Measurements from ENCODE around the gene IFT122. TPM values are rescaled to one million over a fixed set of nuclear protein-coding genes. Genes with fewer than 3 reads are reported as not detected.
A peak's percentile ranks its signal among the peaks of the same experiment; 100 is the strongest.

The IFT122 gene
- total RNA-seq, 1 donor from 2014 or later: 17.7 TPM

GRCh38 chr3:129424185-129424841, 15.7 kb upstream of the IFT122 start:
- H4K20me1 ChIP-seq (ENCODE audit: insufficient read depth, low read length): no peaks in the 10 kb centered on the region
- H3K4me1 ChIP-seq (ENCODE audit: insufficient read depth, low read length): peaks cover 10% of the 10 kb centered on the region
- no peaks in the 10 kb centered on the region for H3K9me3 Mint-ChIP-seq (ENCODE audit: unreplicated experiment)
- H3K27ac ChIP-seq (ENCODE audit: low read depth, low read length): no peak overlapping the region
- peaks cover 5% of the 10 kb centered on the region for H3K27me3 Mint-ChIP-seq (ENCODE audit: low read depth, unreplicated experiment)
- no peak overlapping the region for H3K4me3 Mint-ChIP-seq (ENCODE audit: unreplicated experiment)
- H2AFZ ChIP-seq (ENCODE audit: low read depth, low read length): no peak overlapping the region
- DNase-seq (ENCODE audit: low read depth) (no peak), FAIRE-seq (no peak)
- H3K9me3 ChIP-seq (ENCODE audit: insufficient read depth, low read depth, low read length): no peaks in the 10 kb centered on the region
- no peaks in the 10 kb centered on the region for H3K36me3 ChIP-seq (ENCODE audit: insufficient read depth, low read length)
- no peak overlapping the region for H3K9ac ChIP-seq (ENCODE audit: low read length)
- H3K4me1 Mint-ChIP-seq (ENCODE audit: low read depth, unreplicated experiment): peaks cover 15% of the 10 kb centered on the region
- no peak overlapping the region for H3K4me3 ChIP-seq (ENCODE audit: insufficient read depth, low read depth, low read length)
- H3K4me2 ChIP-seq (ENCODE audit: low read length): no peak overlapping the region
- H3K79me2 ChIP-seq (ENCODE audit: insufficient read depth, low read length): no peaks in the 10 kb centered on the region
- peaks cover 6% of the 10 kb centered on the region for H3K27me3 ChIP-seq (ENCODE audit: insufficient read depth, low read length)
- no peak for TF ChIP-seq EZH2 (IDR thresholded peaks at IDR 0.05; ENCODE audit: insufficient read depth, low read length)
- TF ChIP-seq, protein P1, sequence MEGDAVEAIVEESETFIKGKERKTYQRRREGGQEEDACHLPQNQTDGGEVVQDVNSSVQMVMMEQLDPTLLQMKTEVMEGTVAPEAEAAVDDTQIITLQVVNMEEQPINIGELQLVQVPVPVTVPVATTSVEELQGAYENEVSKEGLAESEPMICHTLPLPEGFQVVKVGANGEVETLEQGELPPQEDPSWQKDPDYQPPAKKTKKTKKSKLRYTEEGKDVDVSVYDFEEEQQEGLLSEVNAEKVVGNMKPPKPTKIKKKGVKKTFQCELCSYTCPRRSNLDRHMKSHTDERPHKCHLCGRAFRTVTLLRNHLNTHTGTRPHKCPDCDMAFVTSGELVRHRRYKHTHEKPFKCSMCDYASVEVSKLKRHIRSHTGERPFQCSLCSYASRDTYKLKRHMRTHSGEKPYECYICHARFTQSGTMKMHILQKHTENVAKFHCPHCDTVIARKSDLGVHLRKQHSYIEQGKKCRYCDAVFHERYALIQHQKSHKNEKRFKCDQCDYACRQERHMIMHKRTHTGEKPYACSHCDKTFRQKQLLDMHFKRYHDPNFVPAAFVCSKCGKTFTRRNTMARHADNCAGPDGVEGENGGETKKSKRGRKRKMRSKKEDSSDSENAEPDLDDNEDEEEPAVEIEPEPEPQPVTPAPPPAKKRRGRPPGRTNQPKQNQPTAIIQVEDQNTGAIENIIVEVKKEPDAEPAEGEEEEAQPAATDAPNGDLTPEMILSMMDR (IDR thresholded peaks at IDR 0.05; ENCODE audit: insufficient read depth, low read depth, low read length): no peak
- no peaks in the 10 kb centered on the region for H3K36me3 Mint-ChIP-seq (ENCODE audit: low read depth, unreplicated experiment)
- peak overlapping the region; percentile 10 for H3K27ac Mint-ChIP-seq (ENCODE audit: unreplicated experiment)

GRCh38 chr3:129425213-129425612, 14.8 kb upstream of the IFT122 start:
- no peak overlapping the region for H3K27ac ChIP-seq (ENCODE audit: low read depth, low read length)
- H3K27ac Mint-ChIP-seq (ENCODE audit: unreplicated experiment): no peak overlapping the region
- no peak overlapping the region for H3K9ac ChIP-seq (ENCODE audit: low read length)
- H3K4me3 ChIP-seq (ENCODE audit: insufficient read depth, low read depth, low read length): no peak overlapping the region
- no peak for DNase-seq (ENCODE audit: low read depth)
- H2AFZ ChIP-seq (ENCODE audit: low read depth, low read length): no peak overlapping the region
- FAIRE-seq: no peak
- H3K4me1 Mint-ChIP-seq (ENCODE audit: low read depth, unreplicated experiment): peaks cover 15% of the 10 kb centered on the region
- no peak overlapping the region for H3K4me2 ChIP-seq (ENCODE audit: low read length)
- H4K20me1 ChIP-seq (ENCODE audit: insufficient read depth, low read length): no peaks in the 10 kb centered on the region
- no peaks in the 10 kb centered on the region for H3K9me3 Mint-ChIP-seq (ENCODE audit: unreplicated experiment)
- H3K4me3 Mint-ChIP-seq (ENCODE audit: unreplicated experiment): no peak overlapping the region
- H3K9me3 ChIP-seq (ENCODE audit: insufficient read depth, low read depth, low read length): no peaks in the 10 kb centered on the region
- no peaks in the 10 kb centered on the region for H3K79me2 ChIP-seq (ENCODE audit: insufficient read depth, low read length)
- no peaks in the 10 kb centered on the region for H3K36me3 ChIP-seq (ENCODE audit: insufficient read depth, low read length)
- H3K27me3 Mint-ChIP-seq (ENCODE audit: low read depth, unreplicated experiment): peaks cover 5% of the 10 kb centered on the region
- peaks cover 10% of the 10 kb centered on the region for H3K4me1 ChIP-seq (ENCODE audit: insufficient read depth, low read length)
- peaks cover 6% of the 10 kb centered on the region for H3K27me3 ChIP-seq (ENCODE audit: insufficient read depth, low read length)
- TF ChIP-seq, protein P1 (IDR thresholded peaks at IDR 0.05; ENCODE audit: insufficient read depth, low read depth, low read length): no peak
- TF ChIP-seq EZH2 (IDR thresholded peaks at IDR 0.05; ENCODE audit: insufficient read depth, low read length): no peak
- no peaks in the 10 kb centered on the region for H3K36me3 Mint-ChIP-seq (ENCODE audit: low read depth, unreplicated experiment)

- no peaks in the 10 kb centered on the region for H3K36me3 Mint-ChIP-seq (ENCODE audit: low read depth, unreplicated experiment)
- Histone ChIP-seq H3K4me3 (ENCODE audit: insufficient read depth, low read depth, low read length) (no peak overlapping the region), H3K9ac (ENCODE audit: low read length) (no peak overlapping the region), H3K36me3 (ENCODE audit: insufficient read depth, low read length) (no peaks in the 10 kb centered on the region), H3K4me1 (ENCODE audit: insufficient read depth, low read length) (peaks cover 10% of the 10 kb centered on the region), H3K4me2 (ENCODE audit: low read length) (no peak overlapping the region), H3K27ac (ENCODE audit: low read depth, low read length) (no peak overlapping the region), H3K27me3 (ENCODE audit: insufficient read depth, low read length) (peaks cover 6% of the 10 kb centered on the region), H3K9me3 (ENCODE audit: insufficient read depth, low read depth, low read length) (no peaks in the 10 kb centered on the region), H4K20me1 (ENCODE audit: insufficient read depth, low read length) (no peaks in the 10 kb centered on the region), H2AFZ (ENCODE audit: low read depth, low read length) (no peak overlapping the region), H3K79me2 (ENCODE audit: insufficient read depth, low read length) (no peaks in the 10 kb centered on the region)
- no peak overlapping the region for H3K4me3 Mint-ChIP-seq (ENCODE audit: unreplicated experiment)
- TF ChIP-seq, protein P1 (IDR thresholded peaks at IDR 0.05; ENCODE audit: insufficient read depth, low read depth, low read length): no peak
- no peak for TF ChIP-seq EZH2 (IDR thresholded peaks at IDR 0.05; ENCODE audit: insufficient read depth, low read length)
- H3K27ac Mint-ChIP-seq (ENCODE audit: unreplicated experiment): no peak overlapping the region
- FAIRE-seq (no peak), DNase-seq (ENCODE audit: low read depth) (no peak)
- no peaks in the 10 kb centered on the region for H3K9me3 Mint-ChIP-seq (ENCODE audit: unreplicated experiment)
- H3K4me1 Mint-ChIP-seq (ENCODE audit: low read depth, unreplicated experiment): peaks cover 15% of the 10 kb centered on the region
- peaks cover 5% of the 10 kb centered on the region for H3K27me3 Mint-ChIP-seq (ENCODE audit: low read depth, unreplicated experiment)
Observed at GRCh38 chr3:129425619-129426018, 14.4 kb upstream of the IFT122 start.
